Activated CD4-positive, alpha-beta T cell treated with anti-CD3 and anti-CD28 coated beads, Interleukin-2, amount 10 ng/mL, durations not matched to agents 24 days and 14 days (primary cell): ENCODE results near the gene TUBA3C. TPM values are rescaled to one million over a fixed set of nuclear protein-coding genes. Genes with fewer than 3 reads are reported as not detected.
"Not testable (repeated sequence)": the region's sequence is repeated elsewhere in the genome, so short reads cannot be mapped to it uniquely, and the experiment has no call there.

Experiments
- DNase-seq: peaks from one replicate; pipeline ENCODE4 v3.0.0; 2022
- H3K27ac Mint-ChIP-seq: one replicate; pipeline ENCODE4 v1.8.0; 2022; ENCODE audit warnings: mild to moderate bottlenecking, mixed read lengths
- H3K27me3 Mint-ChIP-seq: one replicate; pipeline ENCODE4 v1.8.0; 2022; ENCODE audit warnings: mixed read lengths
- H3K36me3 Mint-ChIP-seq: one replicate; pipeline ENCODE4 v1.8.0; 2022; ENCODE audit warnings: low read depth, mild to moderate bottlenecking, mixed read lengths
- H3K4me1 Mint-ChIP-seq: one replicate; pipeline ENCODE4 v1.8.0; 2021; ENCODE audit warnings: mixed read lengths
- H3K4me3 Mint-ChIP-seq: one replicate; pipeline ENCODE4 v1.8.0; 2022; ENCODE audit warnings: mild to moderate bottlenecking, moderate library complexity, mixed read lengths
- H3K9me3 Mint-ChIP-seq: one replicate; pipeline ENCODE4 v1.8.0; 2021; ENCODE audit warnings: mixed read lengths
- intact Hi-C: fragments of 100-400 bp; cut with micrococcal nuclease; formaldehyde crosslinking; loops from one replicate; pipeline ENCODE4 v1.15.1; 2023
- total RNA-seq: library from RNA; stranded (reverse); gene quantifications from 2 replicates; pipeline ENCODE4 v1.2.3, GENCODE V29; 2022

The TUBA3C gene
- total RNA-seq, 1 donor from 2014 or later, result not detected

DNA sequence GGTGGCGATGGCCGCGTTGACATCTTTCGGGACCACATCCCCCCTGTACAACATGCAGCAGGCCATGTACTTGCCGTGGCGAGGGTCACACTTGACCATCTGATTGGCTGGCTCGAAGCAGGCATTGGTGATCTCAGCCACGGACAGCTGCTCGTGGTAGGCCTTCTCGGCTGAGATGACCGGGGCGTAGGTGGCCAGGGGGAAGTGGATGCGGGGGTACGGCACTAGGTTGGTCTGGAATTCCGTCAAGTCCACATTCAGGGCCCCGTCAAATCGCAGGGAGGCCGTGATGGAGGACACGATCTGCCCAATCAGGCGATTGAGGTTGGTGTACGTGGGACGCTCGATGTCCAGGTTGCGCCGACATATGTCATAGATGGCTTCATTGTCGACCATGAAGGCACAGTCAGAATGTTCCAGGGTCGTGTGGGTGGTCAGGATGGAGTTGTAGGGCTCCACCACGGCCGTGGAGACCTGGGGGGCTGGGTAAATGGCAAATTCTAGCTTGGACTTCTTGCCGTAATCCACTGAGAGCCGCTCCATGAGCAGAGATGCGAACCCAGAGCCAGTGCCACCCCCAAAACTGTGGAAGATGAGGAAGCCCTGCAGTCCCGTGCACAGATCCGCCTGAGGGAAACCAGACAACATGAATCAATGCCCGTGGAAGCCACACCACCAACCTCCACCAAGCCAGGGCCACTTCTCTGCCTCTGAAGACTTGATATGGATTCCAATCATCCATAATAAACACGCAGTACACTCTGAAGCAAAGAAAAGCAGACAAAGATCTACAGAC is 4.4 kb downstream of the TUBA3C start:
- H3K4me3 Mint-ChIP-seq, H3K36me3 Mint-ChIP-seq, intact Hi-C loops, H3K4me1 Mint-ChIP-seq, H3K27ac Mint-ChIP-seq, H3K9me3 Mint-ChIP-seq, DNase-seq, H3K27me3 Mint-ChIP-seq: not testable (repeated sequence)

DNA sequence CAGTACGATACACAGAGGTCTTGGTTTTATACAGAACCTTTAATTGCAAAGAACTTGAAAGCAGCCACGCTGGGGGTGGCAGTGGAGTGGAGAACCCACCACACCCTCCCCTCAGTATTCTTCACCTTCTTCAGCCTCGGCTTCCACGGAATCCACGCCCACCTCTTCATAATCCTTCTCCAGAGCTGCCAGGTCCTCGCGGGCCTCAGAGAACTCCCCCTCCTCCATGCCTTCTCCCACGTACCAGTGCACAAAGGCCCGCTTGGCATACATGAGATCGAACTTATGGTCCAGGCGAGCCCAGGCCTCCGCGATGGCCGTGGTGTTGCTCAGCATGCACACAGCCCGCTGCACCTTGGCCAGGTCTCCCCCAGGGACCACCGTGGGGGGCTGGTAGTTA is 7.9 kb downstream of the TUBA3C start:
- peaks cover 4% of the 10 kb centered on the region for H3K9me3 Mint-ChIP-seq
- H3K4me1 Mint-ChIP-seq, result no peaks in the 10 kb centered on the region
- H3K4me3 Mint-ChIP-seq, result no peak overlapping the region
- H3K27ac Mint-ChIP-seq, result no peak overlapping the region
- H3K36me3 Mint-ChIP-seq, result no peaks in the 10 kb centered on the region
- no peaks in the 10 kb centered on the region for H3K27me3 Mint-ChIP-seq
- intact Hi-C loops, result no loop called here
- no peak for DNase-seq

GRCh38 chr13:19172647-19173030 is 9.0 kb downstream of the TUBA3C start:
- intact Hi-C loops, result no loop called here
- H3K27me3 Mint-ChIP-seq, result no peaks in the 10 kb centered on the region
- no peak for DNase-seq
- no peaks in the 10 kb centered on the region for H3K4me1 Mint-ChIP-seq
- no peak overlapping the region for H3K27ac Mint-ChIP-seq
- H3K36me3 Mint-ChIP-seq, result no peaks in the 10 kb centered on the region
- no peak overlapping the region for H3K4me3 Mint-ChIP-seq
- H3K9me3 Mint-ChIP-seq, result no peaks in the 10 kb centered on the region

GRCh38 chr13:19172007-19172646 is 9.5 kb downstream of the TUBA3C start:
- intact Hi-C loops, result no loop called here
- Mint-ChIP-seq H3K27ac (no peak overlapping the region), H3K9me3 (no peaks in the 10 kb centered on the region), H3K4me1 (no peaks in the 10 kb centered on the region), H3K4me3 (no peak overlapping the region), H3K36me3 (no peaks in the 10 kb centered on the region), H3K27me3 (no peaks in the 10 kb centered on the region)
- no peak for DNase-seq

- no peak for DNase-seq
- no peak overlapping the region for H3K27ac Mint-ChIP-seq
- H3K36me3 Mint-ChIP-seq, result no peaks in the 10 kb centered on the region
- no peaks in the 10 kb centered on the region for H3K27me3 Mint-ChIP-seq
- H3K4me1 Mint-ChIP-seq, result no peaks in the 10 kb centered on the region
- no peaks in the 10 kb centered on the region for H3K9me3 Mint-ChIP-seq
- intact Hi-C loops, result no loop called here
- H3K4me3 Mint-ChIP-seq, result no peak overlapping the region
These were observed 10.1 kb downstream of the TUBA3C start for GRCh38 chr13:19171563-19171962.

DNA sequence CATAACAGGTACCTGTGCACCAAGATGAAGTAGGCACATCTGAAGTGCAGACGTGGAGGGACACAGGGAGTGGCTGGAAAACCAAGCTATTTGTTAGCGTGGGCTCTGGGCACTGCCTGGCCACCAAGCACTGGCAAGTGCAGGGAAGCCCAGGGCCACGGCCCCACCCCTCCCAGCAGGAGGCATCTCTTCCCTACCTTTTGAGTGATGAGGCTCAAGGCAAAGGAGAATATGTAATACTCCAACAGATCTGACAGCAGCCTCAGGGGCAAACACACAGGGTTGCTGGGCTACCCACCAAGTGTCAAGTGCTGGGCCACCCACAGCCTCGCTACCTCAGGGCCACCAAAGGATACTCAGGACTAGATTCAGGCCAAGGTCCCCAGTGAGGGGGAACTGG is 11.6 kb downstream of the TUBA3C start:
- Mint-ChIP-seq H3K4me1 (no peaks in the 10 kb centered on the region), H3K36me3 (no peaks in the 10 kb centered on the region), H3K4me3 (no peak overlapping the region), H3K9me3 (peaks cover 2% of the 10 kb centered on the region), H3K27ac (no peak overlapping the region), H3K27me3 (no peaks in the 10 kb centered on the region)
- intact Hi-C loops, result no loop called here
- DNase-seq, result no peak

- peaks cover 3% of the 10 kb centered on the region for H3K9me3 Mint-ChIP-seq
- no peaks in the 10 kb centered on the region for H3K36me3 Mint-ChIP-seq
- no peak overlapping the region for H3K4me3 Mint-ChIP-seq
- H3K27ac Mint-ChIP-seq, result no peak overlapping the region
- no peaks in the 10 kb centered on the region for H3K4me1 Mint-ChIP-seq
- no peaks in the 10 kb centered on the region for H3K27me3 Mint-ChIP-seq
- intact Hi-C loops, result no loop called here
- DNase-seq, result no peak
These were observed 12.1 kb downstream of the TUBA3C start for GRCh38 chr13:19169496-19169895.

DNA sequence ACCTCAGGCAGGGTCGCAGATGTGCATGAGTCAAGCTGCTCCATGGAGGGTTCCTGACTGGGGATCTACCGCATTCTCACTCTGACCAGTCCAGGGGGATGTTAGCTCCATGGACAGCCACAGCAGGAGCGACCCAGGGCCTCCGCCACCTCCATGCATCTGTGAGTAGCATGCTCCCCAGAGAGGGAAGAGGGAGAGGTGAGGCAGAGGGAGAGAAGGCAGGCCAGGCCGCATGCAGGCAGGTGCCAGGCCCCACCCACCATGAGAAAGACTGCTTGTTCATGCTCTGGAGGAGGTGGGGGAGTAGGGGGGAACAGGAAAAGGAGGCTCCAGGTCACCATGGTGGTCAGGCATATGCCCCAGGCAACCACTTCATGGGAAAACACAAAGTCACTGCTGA is 20.3 kb downstream of the TUBA3C start:
- no peaks in the 10 kb centered on the region for H3K36me3 Mint-ChIP-seq
- intact Hi-C loops, result no loop called here
- no peak overlapping the region for H3K27ac Mint-ChIP-seq

DNA sequence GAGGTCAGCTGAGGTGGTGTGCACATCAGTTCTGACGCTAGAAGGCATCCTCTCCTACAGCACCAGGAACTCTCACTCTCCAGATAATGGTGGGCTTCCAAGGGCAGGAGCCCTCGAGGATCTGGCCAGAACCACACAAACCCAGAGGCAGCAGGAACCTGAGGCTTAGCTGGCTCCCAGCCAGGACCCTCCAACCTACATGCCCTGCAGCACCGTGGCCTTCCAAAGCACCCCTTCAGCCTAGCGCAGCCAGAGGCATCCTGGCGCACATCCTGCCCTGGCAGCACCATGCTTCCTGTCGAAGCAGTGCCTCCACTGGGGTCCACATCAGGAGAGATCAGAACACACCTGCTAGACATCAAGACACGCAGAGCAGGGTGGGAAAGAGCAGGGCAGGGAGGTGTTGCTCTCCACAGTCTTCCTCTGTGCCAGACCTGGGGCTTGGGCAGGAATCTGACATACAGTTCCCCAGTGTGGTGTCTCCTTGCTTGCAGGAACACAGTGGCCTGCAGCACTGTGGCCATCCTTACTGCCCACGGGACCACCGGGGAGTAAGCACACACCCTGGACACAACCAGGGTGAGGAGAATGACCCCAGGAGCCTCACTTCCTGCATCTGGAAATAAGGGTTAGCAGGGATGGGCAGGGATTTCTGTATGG is 21.7 kb downstream of the TUBA3C start:
- no peaks in the 10 kb centered on the region for H3K36me3 Mint-ChIP-seq
- no peaks in the 10 kb centered on the region for H3K4me1 Mint-ChIP-seq
- H3K27me3 Mint-ChIP-seq, result no peaks in the 10 kb centered on the region
- no peak for DNase-seq
- no peak overlapping the region for H3K27ac Mint-ChIP-seq
- peaks cover 3% of the 10 kb centered on the region for H3K9me3 Mint-ChIP-seq
- intact Hi-C loops, result no loop called here
- H3K4me3 Mint-ChIP-seq, result no peak overlapping the region

More for the DNA sequence above, 20.3 kb downstream of the TUBA3C start:
- no peak for DNase-seq
- peaks cover 6% of the 10 kb centered on the region for H3K9me3 Mint-ChIP-seq
- no peaks in the 10 kb centered on the region for H3K4me1 Mint-ChIP-seq
- H3K4me3 Mint-ChIP-seq, result no peak overlapping the region
- no peaks in the 10 kb centered on the region for H3K27me3 Mint-ChIP-seq

DNA sequence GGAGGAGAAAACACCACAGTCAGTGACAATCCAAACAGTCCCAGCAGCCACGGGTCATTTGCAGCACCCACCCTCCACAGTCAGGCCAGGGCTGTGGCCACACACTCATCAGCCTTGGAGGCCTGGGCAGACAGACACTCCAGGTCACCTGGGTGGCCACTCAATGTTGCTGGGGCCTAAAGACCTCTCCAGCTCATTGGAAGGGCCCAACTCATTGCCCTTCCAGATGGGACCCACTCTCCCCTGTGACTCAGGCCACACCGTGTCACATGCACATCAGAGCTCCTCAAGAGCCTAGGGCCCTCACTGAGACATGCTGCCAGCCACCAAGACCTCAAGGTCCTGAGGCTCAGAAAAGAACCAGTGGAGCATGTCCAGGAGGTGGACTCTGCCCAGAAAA is 22.4 kb downstream of the TUBA3C start:
- Mint-ChIP-seq H3K27ac (no peak overlapping the region), H3K4me3 (no peak overlapping the region), H3K4me1 (no peaks in the 10 kb centered on the region), H3K9me3 (peaks cover 3% of the 10 kb centered on the region), H3K36me3 (no peaks in the 10 kb centered on the region), H3K27me3 (no peaks in the 10 kb centered on the region)
- no peak for DNase-seq
- intact Hi-C loops, result no loop called here

DNA sequence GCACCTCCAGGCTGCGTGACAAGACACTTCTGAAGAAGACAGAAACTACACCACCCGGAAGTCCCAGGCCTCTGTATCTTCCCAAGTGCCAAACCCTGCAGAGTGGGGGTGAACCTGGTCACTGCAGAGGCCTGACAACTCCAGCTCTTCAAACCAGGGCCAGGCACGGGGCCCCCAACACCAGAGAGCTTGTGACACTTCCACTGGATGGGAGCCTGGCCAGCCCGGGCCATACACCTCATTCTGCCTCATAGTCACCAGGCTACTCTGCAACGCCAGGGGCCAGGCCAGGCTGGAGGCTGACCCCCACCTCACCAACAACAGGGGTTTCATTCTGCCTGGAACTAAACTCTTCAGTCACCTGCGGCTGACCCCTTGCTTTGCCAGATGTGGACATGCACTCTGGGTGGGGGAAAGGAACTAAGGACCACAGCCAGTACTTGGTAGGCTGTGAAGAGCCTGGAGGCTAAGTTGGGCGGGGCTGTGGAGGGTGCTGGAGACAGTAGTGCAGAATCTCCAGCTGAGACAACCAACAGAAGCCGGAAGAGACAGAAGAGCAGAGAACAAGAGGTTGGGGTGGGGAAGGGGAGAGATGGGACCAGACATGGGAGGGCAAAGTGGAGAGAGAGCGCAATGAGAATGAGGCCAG is 23.0 kb downstream of the TUBA3C start:
- Mint-ChIP-seq H3K4me3 (no peak overlapping the region), H3K27me3 (no peaks in the 10 kb centered on the region), H3K4me1 (no peaks in the 10 kb centered on the region), H3K27ac (no peak overlapping the region), H3K36me3 (no peaks in the 10 kb centered on the region), H3K9me3 (peaks cover 3% of the 10 kb centered on the region)
- intact Hi-C loops, result no loop called here
- no peak for DNase-seq

DNA sequence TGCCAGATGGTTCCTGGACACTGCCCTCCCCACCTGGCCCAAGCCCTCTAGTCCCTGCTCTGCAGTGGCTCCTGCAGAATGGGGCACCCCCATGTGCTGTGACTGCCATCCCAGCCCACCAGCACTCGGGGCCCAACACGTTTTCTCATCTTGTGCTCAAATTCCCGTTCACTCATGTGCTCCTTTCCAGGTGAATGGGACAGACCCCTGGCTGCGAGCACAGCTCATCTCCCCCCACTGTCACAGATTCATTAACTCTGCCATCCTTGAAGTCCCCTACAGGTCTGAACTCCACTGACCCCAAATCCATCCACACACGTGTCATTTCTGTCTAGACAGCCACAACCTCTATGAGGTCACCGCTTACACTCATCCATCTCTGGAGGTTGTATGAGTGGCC is 23.6 kb downstream of the TUBA3C start:
- Mint-ChIP-seq H3K9me3 (peaks cover 3% of the 10 kb centered on the region), H3K27me3 (no peaks in the 10 kb centered on the region), H3K27ac (no peak overlapping the region), H3K4me1 (no peaks in the 10 kb centered on the region), H3K36me3 (no peaks in the 10 kb centered on the region), H3K4me3 (no peak overlapping the region)
- DNase-seq, result no peak
- intact Hi-C loops, result no loop called here

DNA sequence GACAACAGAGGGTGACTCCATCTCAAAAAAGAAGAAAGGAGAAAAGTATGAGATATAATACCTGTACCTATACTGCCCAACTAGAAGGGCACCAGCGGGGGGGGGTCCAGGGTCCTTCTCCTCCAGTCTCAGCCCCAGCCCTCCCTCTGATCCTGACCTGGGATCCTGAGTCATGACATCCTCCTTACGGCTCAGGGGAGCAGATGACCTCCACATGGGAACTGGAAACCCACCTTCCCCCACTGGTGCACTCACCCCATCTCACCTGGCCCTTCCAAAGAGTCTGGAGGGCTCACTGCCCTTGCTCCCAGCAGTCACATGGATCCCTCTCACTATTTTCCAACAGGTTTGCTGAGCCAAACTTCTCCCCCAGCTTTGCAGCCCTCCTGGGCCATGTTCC is 24.2 kb downstream of the TUBA3C start:
- no peak for DNase-seq
- H3K9me3 Mint-ChIP-seq, result peaks cover 3% of the 10 kb centered on the region
- no peaks in the 10 kb centered on the region for H3K4me1 Mint-ChIP-seq
- no peaks in the 10 kb centered on the region for H3K27me3 Mint-ChIP-seq
- intact Hi-C loops, result no loop called here
- H3K27ac Mint-ChIP-seq, result no peak overlapping the region
- no peaks in the 10 kb centered on the region for H3K36me3 Mint-ChIP-seq
- no peak overlapping the region for H3K4me3 Mint-ChIP-seq
